H9 (cell line): ENCODE results near the gene MYB. TPM values are rescaled to one million over a fixed set of nuclear protein-coding genes. Genes with fewer than 3 reads are reported as not detected.

Source experiments
- DNase-seq: peaks from one replicate; pipeline ENCODE4 v3.0.0-alpha.2; 2017
- H2AFZ ChIP-seq: one replicate; pipeline ENCODE4 v1.6.1; 2013; ENCODE audit warnings: mild to moderate bottlenecking, low read length, control low read depth, moderate library complexity
- H2AK5ac ChIP-seq: 2 replicates; pipeline ENCODE4 v1.6.1; 2013; ENCODE audit warnings: low read length, control low read depth, mixed read lengths; ENCODE audit not compliant: insufficient read length
- H2BK120ac ChIP-seq: one replicate; pipeline ENCODE4 v1.6.1; 2013; ENCODE audit warnings: low read depth, mild to moderate bottlenecking, low read length, control low read depth, inconsistent platforms; ENCODE audit not compliant: poor library complexity, severe bottlenecking
- H2BK12ac ChIP-seq: 2 replicates; pipeline ENCODE4 v1.6.1; 2013; ENCODE audit warnings: low read length, control low read depth, mixed read lengths, low read depth; ENCODE audit not compliant: insufficient read length
- H2BK15ac ChIP-seq: 2 replicates; pipeline ENCODE4 v1.6.1; 2013; ENCODE audit warnings: low read depth, low read length, control low read depth
- H2BK20ac ChIP-seq: one replicate; pipeline ENCODE4 v1.6.1; 2013; ENCODE audit warnings: low read depth, mild to moderate bottlenecking, low read length, control low read depth, inconsistent platforms; ENCODE audit not compliant: poor library complexity, severe bottlenecking
- H2BK5ac ChIP-seq: 2 replicates; pipeline ENCODE4 v1.6.1; 2013; ENCODE audit warnings: low read length, control low read depth, mixed read lengths; ENCODE audit not compliant: insufficient read length
- H3K14ac ChIP-seq: 2 replicates; pipeline ENCODE4 v1.6.1; 2013; ENCODE audit warnings: low read length, control low read depth; ENCODE audit not compliant: insufficient read depth
- H3K18ac ChIP-seq: 2 replicates; pipeline ENCODE4 v1.6.1; 2013; ENCODE audit warnings: low read depth, mild to moderate bottlenecking, mixed read lengths, low read length, control low read depth; ENCODE audit not compliant: insufficient read length
- H3K23ac ChIP-seq: 2 replicates; pipeline ENCODE4 v1.6.1; 2013; ENCODE audit warnings: low read length, control low read depth, mixed read lengths, low read depth; ENCODE audit not compliant: insufficient read length
- H3K23me2 ChIP-seq: 2 replicates; pipeline ENCODE4 v1.6.1; 2013; ENCODE audit warnings: low read depth, mild to moderate bottlenecking, mixed read lengths, low read length, control low read depth; ENCODE audit not compliant: insufficient read length, poor library complexity, severe bottlenecking
- H3K27ac ChIP-seq: 2 replicates; pipeline ENCODE4 v1.5.1; 2013; ENCODE audit warnings: low read length, control low read depth, mixed read lengths, low read depth; ENCODE audit not compliant: insufficient read length
- H3K27me3 ChIP-seq: 2 replicates; pipeline ENCODE4 v1.6.1; 2013; ENCODE audit warnings: low read length, control low read depth, inconsistent platforms; ENCODE audit not compliant: insufficient read depth
- H3K4ac ChIP-seq: 2 replicates; pipeline ENCODE4 v1.6.1; 2013; ENCODE audit warnings: low read depth, mild to moderate bottlenecking, control low read depth, inconsistent platforms, low read length, moderate library complexity
- H3K4me1 ChIP-seq: 2 replicates; pipeline ENCODE4 v1.6.1; 2013; ENCODE audit warnings: low read length, control low read depth, inconsistent platforms; ENCODE audit not compliant: insufficient read depth
- H3K4me2 ChIP-seq: 2 replicates; pipeline ENCODE4 v1.6.1; 2013; ENCODE audit warnings: low read length, control low read depth, mixed read lengths; ENCODE audit not compliant: insufficient read length, insufficient read depth
- H3K56ac ChIP-seq: 2 replicates; pipeline ENCODE4 v1.6.1; 2013; ENCODE audit warnings: low read depth, mild to moderate bottlenecking, mixed read lengths, low read length, control low read depth; ENCODE audit not compliant: insufficient read length
- H3K79me1 ChIP-seq: 2 replicates; pipeline ENCODE4 v1.6.1; 2013; ENCODE audit warnings: low read depth, mild to moderate bottlenecking, moderate library complexity, low read length, control low read depth, inconsistent platforms; ENCODE audit not compliant: insufficient read depth, poor library complexity, severe bottlenecking
- H3K79me2 ChIP-seq: 2 replicates; pipeline ENCODE4 v1.6.1; 2013; ENCODE audit warnings: low read length, control low read depth, inconsistent platforms; ENCODE audit not compliant: insufficient read depth
- H3K9ac ChIP-seq: 2 replicates; pipeline ENCODE4 v1.6.1; 2013; ENCODE audit warnings: low read length, control low read depth, mixed read lengths; ENCODE audit not compliant: insufficient read length; ENCODE audit errors: extremely low read depth
- H3K9me3 ChIP-seq: one replicate; pipeline ENCODE4 v1.6.1; 2013; ENCODE audit warnings: low read depth, low read length, inconsistent platforms; ENCODE audit not compliant: control insufficient read depth
- H3T11ph ChIP-seq: one replicate; pipeline ENCODE4 v1.6.1; 2013; ENCODE audit warnings: mild to moderate bottlenecking, low read length, control low read depth, inconsistent platforms
- H4K20me1 ChIP-seq: one replicate; pipeline ENCODE4 v1.6.1; 2013; ENCODE audit not compliant: control insufficient read depth, insufficient read length, insufficient read depth
- H4K5ac ChIP-seq: 2 replicates; pipeline ENCODE4 v1.6.1; 2013; ENCODE audit warnings: low read depth, mild to moderate bottlenecking, mixed read lengths, low read length, control low read depth; ENCODE audit not compliant: insufficient read length
- H4K8ac ChIP-seq: replicated peaks from 2 replicates; pipeline ENCODE4 v1.6.1; 2013; ENCODE audit warnings: low read length, control low read depth, mixed read lengths, low read depth; ENCODE audit not compliant: insufficient read length
- H4K91ac ChIP-seq: 2 replicates; pipeline ENCODE4 v1.6.1; 2013; ENCODE audit warnings: low read depth, mild to moderate bottlenecking, moderate library complexity, mixed read lengths, low read length, control low read depth; ENCODE audit not compliant: insufficient read length
- H3K27ac Mint-ChIP-seq, 3 experiments: 2 replicates in 2 of 3; 3 replicates in 1 of 3; pipeline ENCODE4 v1.8.0; 2020 to 2021; ENCODE audit warnings: mixed read lengths in 3 of 3, mild to moderate bottlenecking in 1 of 3, moderate library complexity in 1 of 3
- H3K27me3 Mint-ChIP-seq: 2 replicates; pipeline ENCODE4 v1.8.0; 2021; ENCODE audit warnings: low read depth, mild to moderate bottlenecking, moderate library complexity, mixed read lengths
- H3K36me3 Mint-ChIP-seq, 3 experiments: 2 replicates in 2 of 3; 3 replicates in 1 of 3; pipeline ENCODE4 v1.8.0; 2020 to 2021; ENCODE audit warnings: low read depth in 3 of 3, mixed read lengths in 3 of 3; ENCODE audit not compliant: insufficient read depth in 1 of 3
- H3K4me1 Mint-ChIP-seq, 2 experiments: 2 replicates each; pipeline ENCODE4 v1.8.0; 2020; ENCODE audit warnings: mixed read lengths in 2 of 2
- H3K4me3 Mint-ChIP-seq, 2 experiments: 2 replicates in 1 of 2; 3 replicates in 1 of 2; pipeline ENCODE4 v1.8.0; 2020 to 2021; ENCODE audit warnings: mild to moderate bottlenecking in 2 of 2, mixed read lengths in 2 of 2, moderate library complexity in 1 of 2
- H3K9me3 Mint-ChIP-seq, 2 experiments: 2 replicates in 1 of 2; 3 replicates in 1 of 2; pipeline ENCODE4 v1.8.0; 2020; ENCODE audit warnings: mild to moderate bottlenecking in 2 of 2, mixed read lengths in 2 of 2, moderate library complexity in 1 of 2
- WGBS: extraction: QIAGEN DNeasy Blood & Tissue Kit; methylation state at CpG from one replicate; pipeline ENCODE4 v1.1.7; 2013; ENCODE audit warnings: missing lambda C conversion rate, low lambda C conversion rate, mixed read lengths; ENCODE audit not compliant: insufficient read length; ENCODE audit errors: extremely low coverage; 5-methylcytosine and 5-hydroxymethylcytosine counted together
- total RNA-seq: library from RNA; stranded (reverse); gene quantifications from 2 replicates; pipeline ENCODE4 v1.2.1, GENCODE V29; 2021
- TF ChIP-seq, protein P1 (sequence below): fragments of 200-600 bp; sonication (generic); conservative IDR thresholded peaks from 3 replicates; pipeline ENCODE4 v1.8.0; 2021; ENCODE audit warnings: antibody characterized with exemption, mild to moderate bottlenecking

Gene MYB
- total RNA-seq, 1 experiment from 2014 or later = 5.8 TPM

DNA sequence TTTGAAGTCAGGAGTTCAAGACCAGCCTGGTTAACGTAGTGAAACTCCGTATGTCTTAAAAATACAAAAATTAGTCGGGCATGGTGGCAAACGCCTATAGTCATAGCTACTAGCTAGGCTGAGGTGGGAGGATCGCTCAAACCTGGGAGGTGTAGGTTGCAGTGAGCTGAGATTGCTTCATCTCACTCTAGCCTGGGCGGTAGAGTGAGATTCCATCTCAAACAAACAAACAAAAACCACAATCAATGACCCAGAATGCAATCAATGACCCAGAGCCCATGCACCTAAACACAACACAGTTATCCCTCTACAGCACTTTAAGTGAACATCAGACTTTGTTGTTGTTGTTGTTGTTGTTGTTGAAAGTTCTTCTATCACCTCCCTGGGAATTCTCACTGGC, 77.9 kb downstream of the MYB start:
- H2AK5ac ChIP-seq = no peak overlapping the region
- no peaks in the 10 kb centered on the region for H3K9me3 ChIP-seq
- H3K4me1 ChIP-seq = no peaks in the 10 kb centered on the region
- H3T11ph ChIP-seq = no peak overlapping the region
- no peak for DNase-seq
- H3K9ac ChIP-seq = no peak overlapping the region
- peaks cover 4% of the 10 kb centered on the region for H3K27me3 Mint-ChIP-seq
- no peak overlapping the region for H3K4me2 ChIP-seq
- H3K14ac ChIP-seq = no peak overlapping the region
- no peaks in the 10 kb centered on the region for H3K79me2 ChIP-seq
- no peaks in the 10 kb centered on the region for H3K23me2 ChIP-seq
- H3K4me3 Mint-ChIP-seq = no peak overlapping the region
- peaks cover 0 to 13% (median 4%) of the 10 kb centered on the region in 3 experiments; a peak in 5 of 7 replicates for H3K36me3 Mint-ChIP-seq
- no peak overlapping the region for H3K18ac ChIP-seq
- H4K8ac ChIP-seq = no peak overlapping the region
- no peak overlapping the region for H2BK20ac ChIP-seq
- H2BK5ac ChIP-seq = no peak overlapping the region
- TF ChIP-seq, protein P1, sequence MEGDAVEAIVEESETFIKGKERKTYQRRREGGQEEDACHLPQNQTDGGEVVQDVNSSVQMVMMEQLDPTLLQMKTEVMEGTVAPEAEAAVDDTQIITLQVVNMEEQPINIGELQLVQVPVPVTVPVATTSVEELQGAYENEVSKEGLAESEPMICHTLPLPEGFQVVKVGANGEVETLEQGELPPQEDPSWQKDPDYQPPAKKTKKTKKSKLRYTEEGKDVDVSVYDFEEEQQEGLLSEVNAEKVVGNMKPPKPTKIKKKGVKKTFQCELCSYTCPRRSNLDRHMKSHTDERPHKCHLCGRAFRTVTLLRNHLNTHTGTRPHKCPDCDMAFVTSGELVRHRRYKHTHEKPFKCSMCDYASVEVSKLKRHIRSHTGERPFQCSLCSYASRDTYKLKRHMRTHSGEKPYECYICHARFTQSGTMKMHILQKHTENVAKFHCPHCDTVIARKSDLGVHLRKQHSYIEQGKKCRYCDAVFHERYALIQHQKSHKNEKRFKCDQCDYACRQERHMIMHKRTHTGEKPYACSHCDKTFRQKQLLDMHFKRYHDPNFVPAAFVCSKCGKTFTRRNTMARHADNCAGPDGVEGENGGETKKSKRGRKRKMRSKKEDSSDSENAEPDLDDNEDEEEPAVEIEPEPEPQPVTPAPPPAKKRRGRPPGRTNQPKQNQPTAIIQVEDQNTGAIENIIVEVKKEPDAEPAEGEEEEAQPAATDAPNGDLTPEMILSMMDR = no peak
- H2AFZ ChIP-seq = no peak overlapping the region
- no peaks in the 10 kb centered on the region for H3K27me3 ChIP-seq
- H2BK120ac ChIP-seq = no peak overlapping the region
- WGBS = no CpG with 5 or more reads among the region's 6 CpGs
- H2BK12ac ChIP-seq = no peak overlapping the region
- H2BK15ac ChIP-seq = no peak overlapping the region
- H3K79me1 ChIP-seq = no peaks in the 10 kb centered on the region
- H4K5ac ChIP-seq = no peak overlapping the region
- H3K4ac ChIP-seq = no peak overlapping the region
- no peak overlapping the region; a peak in 1 of 7 replicates for H3K27ac Mint-ChIP-seq
- peaks cover 10 to 12% of the 10 kb centered on the region in 2 experiments for H3K4me1 Mint-ChIP-seq
- no peak overlapping the region for H3K27ac ChIP-seq
- H3K9me3 Mint-ChIP-seq = no peaks in the 10 kb centered on the region
- H4K91ac ChIP-seq = no peak overlapping the region
- H4K20me1 ChIP-seq = no peaks in the 10 kb centered on the region
- H3K23ac ChIP-seq = no peak overlapping the region
- no peak overlapping the region for H3K56ac ChIP-seq
